ENCODE results near the gene YRDC.

Gene YRDC

GRCh38 chr1:37807220-37807554, 821 bp downstream of the YRDC start:
- ChIA-PET POLR2A (interaction anchor here (0.8 to 3.3 kb wide), 7 partner anchors 9 to 116 kb away, joined by 3 to 50 read pairs (median 13); partner anchors contain the start of genes CDCA8 and MTF1), CTCF (interaction anchor here (0.5 to 1.4 kb wide), 4 partner anchors 53 to 262 kb away, joined by 3 to 5 read pairs (median 4); no protein-coding TSS in a partner anchor)
- 0 out of 2 replicates have a peak, but pooled peaks have one; percentile 79 for TF ChIP-seq ZBTB48 (tag by site-specific recombination; IDR thresholded peaks at IDR 0.05)
- TF ChIP-seq ZNF335 (tag by site-specific recombination; conservative IDR thresholded peaks at IDR 0.05): peak; percentile 20
- TF ChIP-seq, protein P1, sequence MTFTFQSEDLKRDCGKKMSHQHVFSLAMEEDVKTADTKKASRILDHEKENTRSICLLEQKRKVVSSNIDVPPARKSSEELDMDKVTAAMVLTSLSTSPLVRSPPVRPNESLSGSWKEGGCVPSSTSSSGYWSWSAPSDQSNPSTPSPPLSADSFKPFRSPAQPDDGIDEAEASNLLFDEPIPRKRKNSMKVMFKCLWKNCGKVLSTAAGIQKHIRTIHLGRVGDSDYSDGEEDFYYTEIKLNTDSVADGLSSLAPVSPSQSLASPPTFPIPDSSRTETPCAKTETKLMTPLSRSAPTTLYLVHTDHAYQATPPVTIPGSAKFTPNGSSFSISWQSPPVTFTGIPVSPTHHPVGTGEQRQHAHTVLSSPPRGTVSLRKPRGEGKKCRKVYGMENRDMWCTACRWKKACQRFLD (tag by site-specific recombination; IDR thresholded peaks at IDR 0.05): no peak
- peak; percentile 39; the same call in 1 of the 2 replicates for TF ChIP-seq ZXDB (tag by site-specific recombination; IDR thresholded peaks at IDR 0.05)
- TF ChIP-seq, protein P2, sequence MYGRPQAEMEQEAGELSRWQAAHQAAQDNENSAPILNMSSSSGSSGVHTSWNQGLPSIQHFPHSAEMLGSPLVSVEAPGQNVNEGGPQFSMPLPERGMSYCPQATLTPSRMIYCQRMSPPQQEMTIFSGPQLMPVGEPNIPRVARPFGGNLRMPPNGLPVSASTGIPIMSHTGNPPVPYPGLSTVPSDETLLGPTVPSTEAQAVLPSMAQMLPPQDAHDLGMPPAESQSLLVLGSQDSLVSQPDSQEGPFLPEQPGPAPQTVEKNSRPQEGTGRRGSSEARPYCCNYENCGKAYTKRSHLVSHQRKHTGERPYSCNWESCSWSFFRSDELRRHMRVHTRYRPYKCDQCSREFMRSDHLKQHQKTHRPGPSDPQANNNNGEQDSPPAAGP (tag by site-specific recombination; IDR thresholded peaks at IDR 0.05): no peak
- TF ChIP-seq ZNF16 (tag by site-specific recombination; IDR thresholded peaks at IDR 0.05; ENCODE audit: low read depth): no peak
- no peak for TF ChIP-seq GLI4 (tag by site-specific recombination; IDR thresholded peaks at IDR 0.05)
- Histone ChIP-seq H3K4me1 (ENCODE audit: control insufficient read depth, insufficient read depth, low read length) (peaks cover 3% of the 10 kb centered on the region; the same call in 1 of the 2 replicates), H3K27ac (ENCODE audit: extremely low read depth, low read depth, low read length) (peak overlapping the region; percentile 65; the same call in 1 of the 2 replicates), H3K4me3 (ENCODE audit: low read depth, low read length) (peak overlapping the region; percentile 91), H3K9me3 (ENCODE audit: control insufficient read depth, insufficient read depth, low read depth, low read length) (no peaks in the 10 kb centered on the region), H3K36me3 (ENCODE audit: control insufficient read depth in 2 of 2, insufficient read depth in 1 of 2, low read length in 2 of 2) (peaks cover 19 to 67% of the 10 kb centered on the region in 2 experiments)

DNA sequence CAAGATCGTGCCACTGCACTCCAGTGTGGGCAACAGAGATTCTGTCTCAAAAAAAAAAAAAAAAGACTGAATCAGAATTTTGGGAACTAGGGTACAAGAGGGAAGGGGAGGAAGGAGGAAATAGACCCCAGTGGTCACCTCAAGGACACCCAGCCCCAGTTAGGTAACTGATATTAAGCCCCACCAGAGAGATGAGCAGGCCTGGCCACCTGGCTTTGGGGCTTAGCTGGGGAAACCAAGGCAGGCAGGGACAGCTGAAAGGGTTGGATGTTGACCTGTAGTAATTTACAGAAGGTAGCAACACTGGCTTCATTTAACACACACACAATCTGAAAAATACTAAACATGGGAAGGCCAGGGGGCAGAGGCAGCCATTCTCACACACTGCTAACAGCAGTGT, 5.6 kb downstream of the YRDC start:
- TF ChIP-seq ZNF658 (tag by site-specific recombination; IDR thresholded peaks at IDR 0.05) (no peak), ZNF558 (tag by site-specific recombination; IDR thresholded peaks at IDR 0.05) (no peak), GLIS2 (tag by site-specific recombination; IDR thresholded peaks at IDR 0.05) (no peak), HIC1 (tag by site-specific recombination; IDR thresholded peaks at IDR 0.05) (no peak), YY1 (tag by site-specific recombination; IDR thresholded peaks at IDR 0.05) (no peak), ZEB2 (tag by site-specific recombination; IDR thresholded peaks at IDR 0.05) (no peak), ZNF26 (tag by site-specific recombination; IDR thresholded peaks at IDR 0.05) (no peak), ZNF776 (tag by site-specific recombination; IDR thresholded peaks at IDR 0.05; ENCODE audit: borderline replicate concordance) (no peak), ZNF530 (tag by site-specific recombination; IDR thresholded peaks at IDR 0.05; ENCODE audit: low read depth) (no peak), ZNF335 (tag by site-specific recombination; conservative IDR thresholded peaks at IDR 0.05) (no peak), ZNF692 (tag by site-specific recombination; IDR thresholded peaks at IDR 0.05) (no peak), ZNF792 (tag by site-specific recombination; IDR thresholded peaks at IDR 0.05) (no peak), SP3 (tag by site-specific recombination; IDR thresholded peaks at IDR 0.05) (no peak), ZNF48 (tag by site-specific recombination; IDR thresholded peaks at IDR 0.05) (no peak), ZXDB (tag by site-specific recombination; IDR thresholded peaks at IDR 0.05) (no peak), MYNN (tag by site-specific recombination; IDR thresholded peaks at IDR 0.05; ENCODE audit: borderline replicate concordance) (no peak)
- TF ChIP-seq, protein P3, sequence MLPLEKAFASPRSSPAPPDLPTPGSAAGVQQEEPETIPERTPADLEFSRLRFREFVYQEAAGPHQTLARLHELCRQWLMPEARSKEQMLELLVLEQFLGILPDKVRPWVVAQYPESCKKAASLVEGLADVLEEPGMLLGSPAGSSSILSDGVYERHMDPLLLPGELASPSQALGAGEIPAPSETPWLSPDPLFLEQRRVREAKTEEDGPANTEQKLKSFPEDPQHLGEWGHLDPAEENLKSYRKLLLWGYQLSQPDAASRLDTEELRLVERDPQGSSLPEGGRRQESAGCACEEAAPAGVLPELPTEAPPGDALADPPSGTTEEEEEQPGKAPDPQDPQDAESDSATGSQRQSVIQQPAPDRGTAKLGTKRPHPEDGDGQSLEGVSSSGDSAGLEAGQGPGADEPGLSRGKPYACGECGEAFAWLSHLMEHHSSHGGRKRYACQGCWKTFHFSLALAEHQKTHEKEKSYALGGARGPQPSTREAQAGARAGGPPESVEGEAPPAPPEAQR (tag by site-specific recombination; IDR thresholded peaks at IDR 0.05): no peak
- H3K9me3 ChIP-seq (ENCODE audit: control insufficient read depth, insufficient read depth, low read depth, low read length): no peaks in the 10 kb centered on the region
- H3K27ac ChIP-seq (ENCODE audit: extremely low read depth, low read depth, low read length): no peak overlapping the region
- H3K4me3 ChIP-seq (ENCODE audit: low read depth, low read length): no peak overlapping the region
- ChIA-PET POLR2A (interaction anchor here (0.7 kb wide), 2 partner anchors 101 to 172 kb away, joined by 4 to 5 read pairs; no protein-coding TSS in a partner anchor), CTCF (no interaction called here)
- H3K4me1 ChIP-seq (ENCODE audit: control insufficient read depth, insufficient read depth, low read length): no peaks in the 10 kb centered on the region
- peaks cover 38 to 96% of the 10 kb centered on the region in 2 experiments for H3K36me3 ChIP-seq (ENCODE audit: control insufficient read depth in 2 of 2, insufficient read depth in 1 of 2, low read length in 2 of 2)

Measured in HEK293 (cell line).